ENCODE results near the gene ARMH2.
A peak's percentile ranks its signal among the peaks of the same experiment; 100 is the strongest.

The ARMH2 gene

DNA sequence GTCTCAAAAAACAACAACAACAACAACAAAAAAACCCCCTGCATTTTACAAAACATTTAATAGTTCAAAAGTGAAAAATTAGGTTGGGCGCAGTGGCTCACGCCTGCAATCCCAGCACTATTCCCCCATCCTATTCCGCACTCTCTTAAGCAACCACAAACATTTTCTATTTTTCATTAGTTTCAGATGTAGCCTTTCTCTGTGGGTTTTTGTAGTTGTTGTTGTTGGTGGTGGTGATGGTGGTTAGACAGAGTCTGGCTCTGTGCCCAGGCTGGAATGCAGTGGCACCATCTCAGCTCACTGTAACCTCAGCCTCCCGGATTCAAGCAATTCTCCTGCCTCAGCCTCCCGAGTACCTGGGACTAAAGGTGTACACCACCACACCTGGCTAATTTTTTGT lies 30.4 kb downstream of the ARMH2 start:
- no peak for TF ChIP-seq ISL1 (CRISPR knock-in tag; IDR thresholded peaks at IDR 0.05)
- TF ChIP-seq ZC3H10 (CRISPR knock-in tag; IDR thresholded peaks at IDR 0.05): no peak
- TF ChIP-seq, protein P1, sequence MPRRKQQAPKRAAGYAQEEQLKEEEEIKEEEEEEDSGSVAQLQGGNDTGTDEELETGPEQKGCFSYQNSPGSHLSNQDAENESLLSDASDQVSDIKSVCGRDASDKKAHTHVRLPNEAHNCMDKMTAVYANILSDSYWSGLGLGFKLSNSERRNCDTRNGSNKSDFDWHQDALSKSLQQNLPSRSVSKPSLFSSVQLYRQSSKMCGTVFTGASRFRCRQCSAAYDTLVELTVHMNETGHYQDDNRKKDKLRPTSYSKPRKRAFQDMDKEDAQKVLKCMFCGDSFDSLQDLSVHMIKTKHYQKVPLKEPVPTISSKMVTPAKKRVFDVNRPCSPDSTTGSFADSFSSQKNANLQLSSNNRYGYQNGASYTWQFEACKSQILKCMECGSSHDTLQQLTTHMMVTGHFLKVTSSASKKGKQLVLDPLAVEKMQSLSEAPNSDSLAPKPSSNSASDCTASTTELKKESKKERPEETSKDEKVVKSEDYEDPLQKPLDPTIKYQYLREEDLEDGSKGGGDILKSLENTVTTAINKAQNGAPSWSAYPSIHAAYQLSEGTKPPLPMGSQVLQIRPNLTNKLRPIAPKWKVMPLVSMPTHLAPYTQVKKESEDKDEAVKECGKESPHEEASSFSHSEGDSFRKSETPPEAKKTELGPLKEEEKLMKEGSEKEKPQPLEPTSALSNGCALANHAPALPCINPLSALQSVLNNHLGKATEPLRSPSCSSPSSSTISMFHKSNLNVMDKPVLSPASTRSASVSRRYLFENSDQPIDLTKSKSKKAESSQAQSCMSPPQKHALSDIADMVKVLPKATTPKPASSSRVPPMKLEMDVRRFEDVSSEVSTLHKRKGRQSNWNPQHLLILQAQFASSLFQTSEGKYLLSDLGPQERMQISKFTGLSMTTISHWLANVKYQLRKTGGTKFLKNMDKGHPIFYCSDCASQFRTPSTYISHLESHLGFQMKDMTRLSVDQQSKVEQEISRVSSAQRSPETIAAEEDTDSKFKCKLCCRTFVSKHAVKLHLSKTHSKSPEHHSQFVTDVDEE (CRISPR knock-in tag; IDR thresholded peaks at IDR 0.05): no peak
- TF ChIP-seq, protein P2, sequence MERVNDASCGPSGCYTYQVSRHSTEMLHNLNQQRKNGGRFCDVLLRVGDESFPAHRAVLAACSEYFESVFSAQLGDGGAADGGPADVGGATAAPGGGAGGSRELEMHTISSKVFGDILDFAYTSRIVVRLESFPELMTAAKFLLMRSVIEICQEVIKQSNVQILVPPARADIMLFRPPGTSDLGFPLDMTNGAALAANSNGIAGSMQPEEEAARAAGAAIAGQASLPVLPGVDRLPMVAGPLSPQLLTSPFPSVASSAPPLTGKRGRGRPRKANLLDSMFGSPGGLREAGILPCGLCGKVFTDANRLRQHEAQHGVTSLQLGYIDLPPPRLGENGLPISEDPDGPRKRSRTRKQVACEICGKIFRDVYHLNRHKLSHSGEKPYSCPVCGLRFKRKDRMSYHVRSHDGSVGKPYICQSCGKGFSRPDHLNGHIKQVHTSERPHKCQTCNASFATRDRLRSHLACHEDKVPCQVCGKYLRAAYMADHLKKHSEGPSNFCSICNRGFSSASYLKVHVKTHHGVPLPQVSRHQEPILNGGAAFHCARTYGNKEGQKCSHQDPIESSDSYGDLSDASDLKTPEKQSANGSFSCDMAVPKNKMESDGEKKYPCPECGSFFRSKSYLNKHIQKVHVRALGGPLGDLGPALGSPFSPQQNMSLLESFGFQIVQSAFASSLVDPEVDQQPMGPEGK (CRISPR knock-in tag; IDR thresholded peaks at IDR 0.05; ENCODE audit: borderline replicate concordance): no peak
- TF ChIP-seq CSDC2 (CRISPR knock-in tag; IDR thresholded peaks at IDR 0.05): no peak
- no peak for TF ChIP-seq ESRRG (CRISPR knock-in tag; IDR thresholded peaks at IDR 0.05)
- TF ChIP-seq BACH2 (CRISPR knock-in tag; IDR thresholded peaks at IDR 0.05; ENCODE audit: borderline replicate concordance): no peak
- TF ChIP-seq, protein P3, sequence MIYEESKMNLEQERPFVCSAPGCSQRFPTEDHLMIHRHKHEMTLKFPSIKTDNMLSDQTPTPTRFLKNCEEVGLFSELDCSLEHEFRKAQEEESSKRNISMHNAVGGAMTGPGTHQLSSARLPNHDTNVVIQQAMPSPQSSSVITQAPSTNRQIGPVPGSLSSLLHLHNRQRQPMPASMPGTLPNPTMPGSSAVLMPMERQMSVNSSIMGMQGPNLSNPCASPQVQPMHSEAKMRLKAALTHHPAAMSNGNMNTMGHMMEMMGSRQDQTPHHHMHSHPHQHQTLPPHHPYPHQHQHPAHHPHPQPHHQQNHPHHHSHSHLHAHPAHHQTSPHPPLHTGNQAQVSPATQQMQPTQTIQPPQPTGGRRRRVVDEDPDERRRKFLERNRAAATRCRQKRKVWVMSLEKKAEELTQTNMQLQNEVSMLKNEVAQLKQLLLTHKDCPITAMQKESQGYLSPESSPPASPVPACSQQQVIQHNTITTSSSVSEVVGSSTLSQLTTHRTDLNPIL (CRISPR knock-in tag; IDR thresholded peaks at IDR 0.05; ENCODE audit: low read depth): no peak
- TF ChIP-seq SNAI2 (CRISPR knock-in tag; IDR thresholded peaks at IDR 0.05): no peak
- TF ChIP-seq, protein P4, sequence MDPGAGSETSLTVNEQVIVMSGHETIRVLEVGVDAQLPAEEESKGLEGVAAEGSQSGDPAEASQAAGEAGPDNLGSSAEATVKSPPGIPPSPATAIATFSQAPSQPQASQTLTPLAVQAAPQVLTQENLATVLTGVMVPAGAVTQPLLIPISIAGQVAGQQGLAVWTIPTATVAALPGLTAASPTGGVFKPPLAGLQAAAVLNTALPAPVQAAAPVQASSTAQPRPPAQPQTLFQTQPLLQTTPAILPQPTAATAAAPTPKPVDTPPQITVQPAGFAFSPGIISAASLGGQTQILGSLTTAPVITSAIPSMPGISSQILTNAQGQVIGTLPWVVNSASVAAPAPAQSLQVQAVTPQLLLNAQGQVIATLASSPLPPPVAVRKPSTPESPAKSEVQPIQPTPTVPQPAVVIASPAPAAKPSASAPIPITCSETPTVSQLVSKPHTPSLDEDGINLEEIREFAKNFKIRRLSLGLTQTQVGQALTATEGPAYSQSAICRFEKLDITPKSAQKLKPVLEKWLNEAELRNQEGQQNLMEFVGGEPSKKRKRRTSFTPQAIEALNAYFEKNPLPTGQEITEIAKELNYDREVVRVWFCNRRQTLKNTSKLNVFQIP (CRISPR knock-in tag; IDR thresholded peaks at IDR 0.05; ENCODE audit: borderline replicate concordance, low read depth): no peak
- TF ChIP-seq PPARA (CRISPR knock-in tag; IDR thresholded peaks at IDR 0.05; ENCODE audit: borderline replicate concordance): no peak
- peak; percentile 33; the same call in 1 of the 3 replicates for ATAC-seq

DNA sequence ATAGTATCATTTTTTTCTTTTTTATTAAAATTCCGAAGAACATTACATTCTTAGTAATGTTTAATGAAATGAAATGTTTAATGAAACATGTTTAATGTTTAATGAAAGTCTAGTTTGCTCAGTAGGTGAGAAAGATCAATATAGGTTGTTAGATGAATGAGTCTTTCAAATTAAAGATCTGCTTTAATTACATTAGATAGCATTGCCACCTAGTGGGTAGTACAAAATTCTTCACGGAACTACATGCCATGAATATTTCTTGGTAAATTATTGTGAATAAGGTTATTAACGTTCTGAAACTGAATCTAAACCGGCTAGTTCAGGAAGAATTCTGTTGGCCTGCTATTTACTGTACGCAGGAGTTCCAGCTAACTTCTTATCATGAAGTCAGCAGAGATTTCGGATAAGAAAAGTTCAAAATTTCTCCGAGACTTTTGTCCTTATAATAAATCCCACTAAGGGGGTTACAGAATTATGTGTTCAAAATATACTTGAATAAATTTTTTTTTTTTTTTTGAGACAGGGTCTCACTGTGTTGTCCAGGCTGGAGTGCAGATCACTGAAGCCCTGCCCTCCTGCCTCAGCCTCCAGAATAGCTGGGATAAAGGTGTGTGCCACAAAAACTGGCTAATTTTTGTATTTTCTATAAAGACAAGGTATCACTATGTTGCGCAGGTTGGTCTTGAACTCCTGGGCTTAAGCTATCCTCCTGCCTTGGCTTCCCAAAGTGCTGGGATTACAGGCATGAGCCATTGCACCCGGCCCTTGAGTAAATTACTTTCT lies 31.8 kb downstream of the ARMH2 start:
- ATAC-seq: peak; percentile 76
- TF ChIP-seq RARB (CRISPR knock-in tag; IDR thresholded peaks at IDR 0.05) (no peak), ZNF70 (CRISPR knock-in tag; IDR thresholded peaks at IDR 0.05) (no peak), PPARA (CRISPR knock-in tag; IDR thresholded peaks at IDR 0.05; ENCODE audit: borderline replicate concordance) (no peak), CSDC2 (CRISPR knock-in tag; IDR thresholded peaks at IDR 0.05) (no peak), ESRRG (CRISPR knock-in tag; IDR thresholded peaks at IDR 0.05) (no peak), ZC3H10 (CRISPR knock-in tag; IDR thresholded peaks at IDR 0.05) (no peak), BACH2 (CRISPR knock-in tag; IDR thresholded peaks at IDR 0.05; ENCODE audit: borderline replicate concordance) (no peak), ZNF8 (CRISPR knock-in tag; IDR thresholded peaks at IDR 0.05) (no peak), OSR1 (CRISPR knock-in tag; IDR thresholded peaks at IDR 0.05) (no peak), ZNF565 (CRISPR knock-in tag; conservative IDR thresholded peaks at IDR 0.05; ENCODE audit: low read depth) (no peak), ARNTL (CRISPR knock-in tag; IDR thresholded peaks at IDR 0.05; ENCODE audit: borderline replicate concordance, low read depth) (no peak), ZFP3 (CRISPR knock-in tag; IDR thresholded peaks at IDR 0.05) (no peak), ZFP30 (CRISPR knock-in tag; IDR thresholded peaks at IDR 0.05) (no peak)
- TF ChIP-seq, protein P2 (CRISPR knock-in tag; IDR thresholded peaks at IDR 0.05; ENCODE audit: borderline replicate concordance): no peak
- TF ChIP-seq, protein P5, sequence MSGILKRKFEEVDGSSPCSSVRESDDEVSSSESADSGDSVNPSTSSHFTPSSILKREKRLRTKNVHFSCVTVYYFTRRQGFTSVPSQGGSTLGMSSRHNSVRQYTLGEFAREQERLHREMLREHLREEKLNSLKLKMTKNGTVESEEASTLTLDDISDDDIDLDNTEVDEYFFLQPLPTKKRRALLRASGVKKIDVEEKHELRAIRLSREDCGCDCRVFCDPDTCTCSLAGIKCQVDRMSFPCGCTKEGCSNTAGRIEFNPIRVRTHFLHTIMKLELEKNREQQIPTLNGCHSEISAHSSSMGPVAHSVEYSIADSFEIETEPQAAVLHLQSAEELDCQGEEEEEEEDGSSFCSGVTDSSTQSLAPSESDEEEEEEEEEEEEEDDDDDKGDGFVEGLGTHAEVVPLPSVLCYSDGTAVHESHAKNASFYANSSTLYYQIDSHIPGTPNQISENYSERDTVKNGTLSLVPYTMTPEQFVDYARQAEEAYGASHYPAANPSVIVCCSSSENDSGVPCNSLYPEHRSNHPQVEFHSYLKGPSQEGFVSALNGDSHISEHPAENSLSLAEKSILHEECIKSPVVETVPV (CRISPR knock-in tag; IDR thresholded peaks at IDR 0.05): no peak
- TF ChIP-seq, protein P3 (CRISPR knock-in tag; IDR thresholded peaks at IDR 0.05; ENCODE audit: low read depth): no peak
- TF ChIP-seq, protein P4 (CRISPR knock-in tag; IDR thresholded peaks at IDR 0.05; ENCODE audit: borderline replicate concordance, low read depth): no peak
- TF ChIP-seq, protein P1 (CRISPR knock-in tag; IDR thresholded peaks at IDR 0.05): no peak

Measured in SK-N-SH treated with all-trans-retinoic acid at 6 μM for 48 hours (cell line).